Amygdala (tissue), 56 donors: ENCODE data around the gene FTL.

ENCODE experiments used
- DNase-seq, 56 donors: peaks; one replicate each; lab custom pipeline; 2025; lab: John Stamatoyannopoulos, UW

Gene FTL

GRCh38 chr19:49016067-49016839 lies 51.1 kb downstream of the FTL start:
- no peak for DNase-seq
